ENCODE results near the gene MED7. TPM values are rescaled to one million over a fixed set of nuclear protein-coding genes. Genes with fewer than 3 reads are reported as not detected.

MED7 gene
- total and polyA plus RNA-seq, 2 of the 13 experiments (the other 11 are each of a cell fraction or from before 2014, with no cell fraction given) = 9.2 to 9.4 TPM

- TF ChIP-seq, protein P1, sequence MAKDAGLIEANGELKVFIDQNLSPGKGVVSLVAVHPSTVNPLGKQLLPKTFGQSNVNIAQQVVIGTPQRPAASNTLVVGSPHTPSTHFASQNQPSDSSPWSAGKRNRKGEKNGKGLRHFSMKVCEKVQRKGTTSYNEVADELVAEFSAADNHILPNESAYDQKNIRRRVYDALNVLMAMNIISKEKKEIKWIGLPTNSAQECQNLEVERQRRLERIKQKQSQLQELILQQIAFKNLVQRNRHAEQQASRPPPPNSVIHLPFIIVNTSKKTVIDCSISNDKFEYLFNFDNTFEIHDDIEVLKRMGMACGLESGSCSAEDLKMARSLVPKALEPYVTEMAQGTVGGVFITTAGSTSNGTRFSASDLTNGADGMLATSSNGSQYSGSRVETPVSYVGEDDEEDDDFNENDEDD (CRISPR knock-in tag; IDR thresholded peaks at IDR 0.05; ENCODE audit: borderline replicate concordance) = peak; percentile 15; the same call in 1 of the 2 replicates
- TF ChIP-seq MED1 (CRISPR knock-in tag; IDR thresholded peaks at IDR 0.05) = peak; percentile 49; the same call in 1 of the 2 replicates
- TF ChIP-seq ZNF749 (CRISPR knock-in tag; IDR thresholded peaks at IDR 0.05; ENCODE audit: borderline replicate concordance) = no peak
- no peak for TF ChIP-seq ZNF609 (CRISPR knock-in tag; IDR thresholded peaks at IDR 0.05; ENCODE audit: borderline replicate concordance)
- TF ChIP-seq STAG1 (CRISPR knock-in tag; IDR thresholded peaks at IDR 0.05) = no peak
- TF ChIP-seq GZF1 (CRISPR knock-in tag; IDR thresholded peaks at IDR 0.05) = 0 out of 2 replicates have a peak, but pooled peaks have one; percentile 34
- TF ChIP-seq NRL (CRISPR knock-in tag; IDR thresholded peaks at IDR 0.05; ENCODE audit: borderline replicate concordance) = 0 out of 2 replicates have a peak, but pooled peaks have one; percentile 40
- 0 out of 2 replicates have a peak, but pooled peaks have one; percentile 25 for TF ChIP-seq ZNF331 (CRISPR knock-in tag; IDR thresholded peaks at IDR 0.05)
- TF ChIP-seq SP140L (CRISPR knock-in tag; IDR thresholded peaks at IDR 0.05; ENCODE audit: borderline replicate concordance) = 0 out of 2 replicates have a peak, but pooled peaks have one; percentile 24
- no peak for TF ChIP-seq FOXM1 (CRISPR knock-in tag; IDR thresholded peaks at IDR 0.05)
- no peak for TF ChIP-seq DNMT3B (CRISPR knock-in tag; conservative IDR thresholded peaks at IDR 0.05)
- no peak for TF ChIP-seq ZNF552 (CRISPR knock-in tag; IDR thresholded peaks at IDR 0.05; ENCODE audit: borderline replicate concordance)
- no peak for TF ChIP-seq ZNF441 (CRISPR knock-in tag; IDR thresholded peaks at IDR 0.05; ENCODE audit: borderline replicate concordance)
- TF ChIP-seq ZNF3 (CRISPR knock-in tag; IDR thresholded peaks at IDR 0.05) = no peak
- TF ChIP-seq, protein P2, sequence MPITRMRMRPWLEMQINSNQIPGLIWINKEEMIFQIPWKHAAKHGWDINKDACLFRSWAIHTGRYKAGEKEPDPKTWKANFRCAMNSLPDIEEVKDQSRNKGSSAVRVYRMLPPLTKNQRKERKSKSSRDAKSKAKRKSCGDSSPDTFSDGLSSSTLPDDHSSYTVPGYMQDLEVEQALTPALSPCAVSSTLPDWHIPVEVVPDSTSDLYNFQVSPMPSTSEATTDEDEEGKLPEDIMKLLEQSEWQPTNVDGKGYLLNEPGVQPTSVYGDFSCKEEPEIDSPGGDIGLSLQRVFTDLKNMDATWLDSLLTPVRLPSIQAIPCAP (CRISPR knock-in tag; IDR thresholded peaks at IDR 0.05; ENCODE audit: low read depth) = no peak
- no peak for TF ChIP-seq PAWR (CRISPR knock-in tag; IDR thresholded peaks at IDR 0.05; ENCODE audit: borderline replicate concordance)
- TF ChIP-seq ZNF629 (CRISPR knock-in tag; conservative IDR thresholded peaks at IDR 0.05) = no peak
- TF ChIP-seq ZNF430 (CRISPR knock-in tag; IDR thresholded peaks at IDR 0.05) = no peak
- no peak; the same call in 1 of the 2 replicates for TF ChIP-seq HBP1 (CRISPR knock-in tag; IDR thresholded peaks at IDR 0.05; ENCODE audit: low read depth)
- TF ChIP-seq ZFP41 (CRISPR knock-in tag; IDR thresholded peaks at IDR 0.05; ENCODE audit: borderline replicate concordance) = no peak
These were observed at the start of gene MED7 (continued) for GRCh38 chr5:157142317-157143126.
